Neural crest cell (in vitro differentiated cells): ENCODE data around the gene GRM1. TPM values are rescaled to one million over a fixed set of nuclear protein-coding genes. Genes with fewer than 3 reads are reported as not detected.

Experiments
- DNase-seq: peaks from one replicate; pipeline ENCODE4 v3.0.0; 2021; ENCODE audit warnings: low read depth, mixed read lengths, low spot score
- H3K27ac Mint-ChIP-seq: one replicate; pipeline ENCODE4 v1.8.0; 2021; ENCODE audit warnings: mild to moderate bottlenecking, mixed read lengths; ENCODE audit not compliant: unreplicated experiment
- H3K27me3 Mint-ChIP-seq: 2 replicates; pipeline ENCODE4 v1.8.0; 2021; ENCODE audit warnings: low read depth, mild to moderate bottlenecking, mixed read lengths
- H3K36me3 Mint-ChIP-seq: 2 replicates; pipeline ENCODE4 v1.8.0; 2021; ENCODE audit warnings: low read depth, mild to moderate bottlenecking, mixed read lengths
- H3K4me1 Mint-ChIP-seq: 2 replicates; pipeline ENCODE4 v1.8.0; 2021; ENCODE audit warnings: mixed read lengths
- H3K4me3 Mint-ChIP-seq: one replicate; pipeline ENCODE4 v1.8.0; 2021; ENCODE audit warnings: mild to moderate bottlenecking, mixed read lengths
- H3K9me3 Mint-ChIP-seq: 2 replicates; pipeline ENCODE4 v1.8.0; 2021; ENCODE audit warnings: mixed read lengths
- CTCF ChIP-seq: fragments of 200-600 bp; sonication (generic); conservative IDR thresholded peaks from 2 replicates; pipeline ENCODE4 v1.5.0; 2021; ENCODE audit warnings: antibody characterized with exemption, mild to moderate bottlenecking
- total RNA-seq: library from RNA; stranded (reverse); gene quantifications from 2 replicates; pipeline ENCODE4 v1.2.1, GENCODE V29; 2021

The GRM1 gene
- total RNA-seq, 1 donor from 2014 or later, result 0.63 TPM

- TF ChIP-seq CTCF, result no peak
- Mint-ChIP-seq H3K27ac (no peak overlapping the region), H3K9me3 (no peaks in the 10 kb centered on the region), H3K4me1 (no peaks in the 10 kb centered on the region), H3K4me3 (no peak overlapping the region), H3K27me3 (no peaks in the 10 kb centered on the region), H3K36me3 (no peaks in the 10 kb centered on the region)
- no peak for DNase-seq
These were observed 379.7 kb downstream of the GRM1 start for GRCh38 chr6:146408583-146408982.

DNA sequence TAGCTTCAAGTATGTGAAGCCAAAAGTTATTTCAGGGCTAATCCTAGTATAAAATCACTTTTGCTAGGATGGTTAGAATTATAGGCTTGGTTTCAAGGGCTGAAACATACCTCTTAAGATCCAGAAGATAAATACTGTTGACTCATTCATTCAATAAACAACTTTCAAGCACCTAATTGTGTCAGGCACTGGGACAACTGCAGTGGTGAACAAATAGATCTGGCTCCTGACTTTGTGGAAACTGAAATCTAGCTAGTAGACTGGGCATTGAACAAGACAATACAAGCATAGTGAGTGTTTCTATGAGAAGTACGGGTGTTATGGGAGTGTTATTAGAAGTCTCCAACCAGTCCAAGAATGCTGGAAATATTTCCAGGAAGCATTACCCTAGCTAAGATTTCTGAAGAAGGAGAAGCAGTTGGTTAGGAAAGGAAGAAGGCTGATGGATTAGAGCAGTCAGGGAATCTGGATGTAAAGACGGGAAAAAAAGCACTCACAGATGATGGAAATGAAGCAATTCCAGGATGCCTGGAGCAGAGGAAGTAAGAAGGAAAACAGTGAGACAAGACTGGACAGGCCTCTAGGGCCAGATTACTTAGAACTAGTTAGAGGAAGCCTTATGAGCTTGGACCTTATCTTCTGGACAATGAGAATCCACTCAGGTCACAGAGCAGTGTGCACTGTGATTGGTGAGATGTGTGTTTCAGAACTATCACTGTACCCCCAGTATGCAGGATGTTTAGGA is 382.2 kb downstream of the GRM1 start:
- H3K36me3 Mint-ChIP-seq, result no peaks in the 10 kb centered on the region
- DNase-seq, result no peak
- no peaks in the 10 kb centered on the region for H3K4me1 Mint-ChIP-seq
- TF ChIP-seq CTCF, result no peak
- H3K9me3 Mint-ChIP-seq, result no peaks in the 10 kb centered on the region
- H3K27me3 Mint-ChIP-seq, result no peaks in the 10 kb centered on the region
- H3K27ac Mint-ChIP-seq, result no peak overlapping the region
- H3K4me3 Mint-ChIP-seq, result no peak overlapping the region

DNA sequence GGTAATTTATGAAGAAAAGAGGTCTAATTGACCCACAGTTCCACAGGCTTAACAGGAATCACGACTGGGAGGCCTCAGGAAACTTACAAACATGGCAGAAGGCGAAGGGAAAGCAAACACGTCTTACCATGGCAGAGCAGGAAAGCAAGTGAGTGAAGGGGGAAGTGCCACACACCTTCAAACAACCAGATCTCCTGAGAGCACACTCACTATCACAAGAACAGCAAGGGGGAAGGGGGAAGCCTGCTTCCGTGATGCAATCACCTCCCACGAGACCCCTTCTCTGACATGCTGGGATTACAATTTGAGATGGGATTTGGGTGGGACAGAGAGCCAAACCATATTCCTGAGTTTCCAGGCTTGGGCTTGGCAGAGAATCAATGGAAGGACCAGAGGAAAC is 390.7 kb downstream of the GRM1 start:
- Mint-ChIP-seq H3K27me3 (no peaks in the 10 kb centered on the region), H3K9me3 (no peaks in the 10 kb centered on the region), H3K4me1 (peaks cover 12% of the 10 kb centered on the region), H3K27ac (no peak overlapping the region), H3K36me3 (no peaks in the 10 kb centered on the region), H3K4me3 (no peak overlapping the region)
- no peak for TF ChIP-seq CTCF
- no peak for DNase-seq

DNA sequence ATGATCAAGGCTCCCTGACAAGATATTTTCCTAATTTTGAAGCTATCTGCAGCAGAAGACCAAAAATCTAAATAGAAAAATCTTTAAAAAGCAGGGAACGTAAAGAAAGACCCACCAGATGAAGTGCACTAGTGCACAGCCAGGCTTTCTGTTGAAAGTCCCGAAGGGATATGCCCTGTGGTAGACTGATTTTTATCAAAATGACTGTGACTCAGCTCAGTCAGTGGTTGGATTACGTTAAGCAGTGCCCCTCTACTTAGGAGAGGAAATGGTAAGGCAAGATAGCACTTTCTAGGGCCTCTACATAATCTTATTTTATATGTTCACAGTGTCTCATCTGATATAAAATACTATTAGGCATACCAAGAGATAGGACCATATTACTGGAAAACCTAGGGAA is 391.4 kb downstream of the GRM1 start:
- Mint-ChIP-seq H3K9me3 (no peaks in the 10 kb centered on the region), H3K36me3 (no peaks in the 10 kb centered on the region), H3K27ac (no peak overlapping the region), H3K4me3 (no peak overlapping the region), H3K27me3 (no peaks in the 10 kb centered on the region), H3K4me1 (peaks cover 12% of the 10 kb centered on the region)
- no peak for DNase-seq
- no peak for TF ChIP-seq CTCF

DNA sequence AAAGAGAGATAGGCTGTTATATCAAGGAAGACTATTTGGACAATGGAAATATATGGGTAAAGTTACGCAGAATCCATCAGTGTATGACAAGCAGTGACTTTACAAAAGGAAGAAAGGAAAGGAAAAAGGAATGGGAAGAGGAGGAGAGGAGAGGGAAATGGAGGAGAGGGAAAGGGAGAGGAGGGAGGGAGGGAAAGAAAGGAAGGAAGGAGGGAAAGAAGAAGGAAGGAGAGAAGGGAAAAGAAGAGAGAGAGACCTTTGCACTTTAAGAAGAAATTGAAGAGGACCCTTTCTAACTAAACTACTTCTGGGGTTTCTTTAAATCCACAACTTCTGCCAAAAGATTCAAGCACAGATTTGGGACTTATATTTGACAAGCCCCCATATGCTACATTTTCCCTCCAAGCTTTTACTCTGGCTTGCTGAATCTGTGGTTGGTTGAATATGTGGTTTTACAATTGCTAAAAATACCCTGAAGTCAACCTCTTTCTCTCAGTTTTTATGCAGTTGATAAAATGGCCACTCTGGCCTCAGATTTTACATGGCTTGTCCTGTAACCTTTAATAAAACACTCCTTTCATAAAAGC is 394.0 kb downstream of the GRM1 start:
- Mint-ChIP-seq H3K27me3 (peaks cover 4% of the 10 kb centered on the region), H3K4me3 (no peak overlapping the region), H3K36me3 (no peaks in the 10 kb centered on the region), H3K9me3 (no peaks in the 10 kb centered on the region), H3K4me1 (peaks cover 12% of the 10 kb centered on the region), H3K27ac (no peak overlapping the region)
- no peak for TF ChIP-seq CTCF
- DNase-seq, result no peak
